Astrocyte (in vitro differentiated cells and primary cell): ENCODE results near the gene JOSD2. TPM values are rescaled to one million over a fixed set of nuclear protein-coding genes. Genes with fewer than 3 reads are reported as not detected.

Experiments
- DNase-seq: peaks from one replicate; pipeline ENCODE4 v3.0.0-alpha.2; 2010; ENCODE audit warnings: low read depth
- FAIRE-seq: peaks from 2 replicates; lab custom pipeline; 2011; peaks lifted over from hg19 to GRCh38; lab: Jason Lieb, UNC
- H2AFZ ChIP-seq: 2 replicates; pipeline ENCODE4 v1.6.0; 2012; ENCODE audit warnings: low read depth, low read length, inconsistent platforms
- H3K27ac ChIP-seq: 2 replicates; pipeline ENCODE4 v1.5.1; 2011; ENCODE audit warnings: low read depth, low read length, inconsistent platforms
- H3K27me3 ChIP-seq: 2 replicates; pipeline ENCODE4 v1.6.0; 2011; ENCODE audit warnings: low read length, inconsistent platforms; ENCODE audit not compliant: insufficient read depth
- H3K36me3 ChIP-seq: 2 replicates; pipeline ENCODE4 v1.5.1; 2011; ENCODE audit warnings: low read length, inconsistent platforms; ENCODE audit not compliant: insufficient read depth
- H3K4me1 ChIP-seq: 2 replicates; pipeline ENCODE4 v1.5.1; 2011; ENCODE audit warnings: low read length, inconsistent platforms; ENCODE audit not compliant: insufficient read depth
- H3K4me2 ChIP-seq: 2 replicates; pipeline ENCODE4 v1.6.0; 2012; ENCODE audit warnings: low read length, inconsistent platforms
- H3K4me3 ChIP-seq: 2 replicates; pipeline ENCODE4 v1.5.1; 2011; ENCODE audit warnings: low read depth, mild to moderate bottlenecking, low read length, inconsistent platforms; ENCODE audit not compliant: insufficient read depth
- H3K79me2 ChIP-seq: 2 replicates; pipeline ENCODE4 v1.6.0; 2012; ENCODE audit warnings: mild to moderate bottlenecking, low read length, inconsistent platforms; ENCODE audit not compliant: insufficient read depth
- H3K9ac ChIP-seq: 2 replicates; pipeline ENCODE4 v1.6.0; 2012; ENCODE audit warnings: mild to moderate bottlenecking, low read length, inconsistent platforms
- H3K9me3 ChIP-seq: 2 replicates; pipeline ENCODE4 v1.5.1; 2012; ENCODE audit warnings: low read depth, mild to moderate bottlenecking, low read length, inconsistent platforms; ENCODE audit not compliant: insufficient read depth
- H4K20me1 ChIP-seq: 2 replicates; pipeline ENCODE4 v1.6.0; 2012; ENCODE audit warnings: low read length, inconsistent platforms; ENCODE audit not compliant: insufficient read depth
- H3K27ac Mint-ChIP-seq: one replicate; pipeline ENCODE4 v1.8.0; 2021; ENCODE audit warnings: mild to moderate bottlenecking, mixed read lengths; ENCODE audit not compliant: unreplicated experiment
- H3K27me3 Mint-ChIP-seq: one replicate; pipeline ENCODE4 v1.8.0; 2021; ENCODE audit warnings: low read depth, mixed read lengths; ENCODE audit not compliant: unreplicated experiment
- H3K36me3 Mint-ChIP-seq: one replicate; pipeline ENCODE4 v1.8.0; 2021; ENCODE audit warnings: low read depth, mixed read lengths; ENCODE audit not compliant: unreplicated experiment
- H3K4me1 Mint-ChIP-seq: one replicate; pipeline ENCODE4 v1.8.0; 2021; ENCODE audit warnings: low read depth, mixed read lengths; ENCODE audit not compliant: unreplicated experiment
- H3K4me3 Mint-ChIP-seq: one replicate; pipeline ENCODE4 v1.8.0; 2021; ENCODE audit warnings: mild to moderate bottlenecking, moderate library complexity, mixed read lengths; ENCODE audit not compliant: unreplicated experiment
- H3K9me3 Mint-ChIP-seq: one replicate; pipeline ENCODE4 v1.8.0; 2021; ENCODE audit warnings: mild to moderate bottlenecking, mixed read lengths; ENCODE audit not compliant: unreplicated experiment
- EZH2 ChIP-seq: IDR thresholded peaks from 2 replicates; pipeline ENCODE4 v1.6.1; 2012; ENCODE audit warnings: mild to moderate bottlenecking, low read length, inconsistent platforms; ENCODE audit not compliant: insufficient read depth
- total RNA-seq: library from RNA; stranded (reverse); gene quantifications from 2 replicates; pipeline ENCODE4 v1.2.1, GENCODE V29; 2021
- TF ChIP-seq, protein P1 (sequence below): IDR thresholded peaks from 2 replicates; pipeline ENCODE4 v1.5.1; 2011; ENCODE audit warnings: low read depth, mild to moderate bottlenecking, inconsistent platforms, low read length, moderate library complexity; ENCODE audit not compliant: insufficient read depth

The JOSD2 gene
- total RNA-seq, 1 donor from 2014 or later = not detected

DNA sequence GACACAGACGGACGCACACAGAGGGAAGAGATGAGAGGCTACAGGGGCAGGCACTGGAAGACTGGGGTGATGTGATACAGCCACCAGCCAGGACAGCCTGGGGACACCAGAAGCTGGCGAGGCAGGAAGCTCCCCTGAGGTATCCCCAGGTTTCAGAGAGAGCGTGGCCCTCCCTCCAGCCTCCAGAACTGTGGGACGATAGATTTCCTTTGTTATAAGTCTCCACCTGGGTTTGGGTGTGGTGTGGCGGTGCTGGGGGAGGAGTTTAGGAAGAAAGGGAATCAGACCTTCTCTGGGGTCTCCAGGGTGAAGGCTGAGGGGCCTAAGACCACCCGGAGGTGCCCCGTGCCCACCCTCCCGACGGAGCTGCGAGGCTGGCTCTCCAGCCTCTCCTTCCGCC is 5.5 kb upstream of the JOSD2 start:
- Mint-ChIP-seq H3K27ac (no peak overlapping the region), H3K4me3 (no peak overlapping the region), H3K27me3 (no peaks in the 10 kb centered on the region), H3K4me1 (no peaks in the 10 kb centered on the region), H3K9me3 (peaks cover 9% of the 10 kb centered on the region), H3K36me3 (no peaks in the 10 kb centered on the region)
- Histone ChIP-seq H4K20me1 (no peaks in the 10 kb centered on the region), H3K4me1 (no peaks in the 10 kb centered on the region), H3K9ac (no peak overlapping the region), H2AFZ (no peak overlapping the region), H3K4me2 (no peak overlapping the region), H3K79me2 (no peaks in the 10 kb centered on the region), H3K4me3 (no peak overlapping the region), H3K9me3 (peaks cover 4% of the 10 kb centered on the region), H3K27ac (no peak overlapping the region), H3K27me3 (no peaks in the 10 kb centered on the region), H3K36me3 (no peaks in the 10 kb centered on the region)
- FAIRE-seq (no peak), DNase-seq (no peak)
- TF ChIP-seq, protein P1, sequence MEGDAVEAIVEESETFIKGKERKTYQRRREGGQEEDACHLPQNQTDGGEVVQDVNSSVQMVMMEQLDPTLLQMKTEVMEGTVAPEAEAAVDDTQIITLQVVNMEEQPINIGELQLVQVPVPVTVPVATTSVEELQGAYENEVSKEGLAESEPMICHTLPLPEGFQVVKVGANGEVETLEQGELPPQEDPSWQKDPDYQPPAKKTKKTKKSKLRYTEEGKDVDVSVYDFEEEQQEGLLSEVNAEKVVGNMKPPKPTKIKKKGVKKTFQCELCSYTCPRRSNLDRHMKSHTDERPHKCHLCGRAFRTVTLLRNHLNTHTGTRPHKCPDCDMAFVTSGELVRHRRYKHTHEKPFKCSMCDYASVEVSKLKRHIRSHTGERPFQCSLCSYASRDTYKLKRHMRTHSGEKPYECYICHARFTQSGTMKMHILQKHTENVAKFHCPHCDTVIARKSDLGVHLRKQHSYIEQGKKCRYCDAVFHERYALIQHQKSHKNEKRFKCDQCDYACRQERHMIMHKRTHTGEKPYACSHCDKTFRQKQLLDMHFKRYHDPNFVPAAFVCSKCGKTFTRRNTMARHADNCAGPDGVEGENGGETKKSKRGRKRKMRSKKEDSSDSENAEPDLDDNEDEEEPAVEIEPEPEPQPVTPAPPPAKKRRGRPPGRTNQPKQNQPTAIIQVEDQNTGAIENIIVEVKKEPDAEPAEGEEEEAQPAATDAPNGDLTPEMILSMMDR = no peak
- TF ChIP-seq EZH2 = no peak

DNA sequence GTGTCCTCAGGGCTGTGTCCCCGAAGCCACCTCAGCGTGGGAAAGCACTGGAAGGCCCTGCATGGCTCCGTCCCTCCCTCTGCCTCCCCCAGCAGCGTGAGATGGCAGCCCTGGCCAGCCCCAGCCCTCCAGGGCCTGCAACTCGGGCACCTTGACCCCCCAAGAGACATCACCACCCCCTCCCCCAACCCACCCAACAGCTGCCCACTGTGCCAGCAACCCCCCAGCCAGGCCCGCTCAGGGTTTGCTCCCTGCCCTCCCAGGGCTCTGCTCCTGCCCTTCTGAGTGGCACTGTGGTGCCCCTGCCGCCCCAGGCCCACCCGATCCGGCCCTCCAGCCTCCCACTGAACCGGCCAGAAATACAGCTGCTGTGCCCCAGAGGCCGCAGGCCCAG is 4.2 kb upstream of the JOSD2 start:
- H3K4me2 ChIP-seq = no peak overlapping the region
- H3K9ac ChIP-seq = no peak overlapping the region
- H3K9me3 Mint-ChIP-seq = peaks cover 13% of the 10 kb centered on the region
- no peaks in the 10 kb centered on the region for H3K4me1 Mint-ChIP-seq
- no peak for TF ChIP-seq EZH2
- TF ChIP-seq, protein P1 = no peak
- no peak for DNase-seq
- H3K27me3 ChIP-seq = no peaks in the 10 kb centered on the region
- no peak for FAIRE-seq
- H3K79me2 ChIP-seq = peaks cover 7% of the 10 kb centered on the region
- H3K4me3 Mint-ChIP-seq = no peak overlapping the region
- no peak overlapping the region for H3K4me3 ChIP-seq
- no peak overlapping the region for H3K27ac Mint-ChIP-seq
- no peaks in the 10 kb centered on the region for H3K36me3 ChIP-seq
- H3K9me3 ChIP-seq = peaks cover 4% of the 10 kb centered on the region
- H3K36me3 Mint-ChIP-seq = no peaks in the 10 kb centered on the region
- no peak overlapping the region for H2AFZ ChIP-seq
- peaks cover 2% of the 10 kb centered on the region for H3K4me1 ChIP-seq
- no peak overlapping the region for H3K27ac ChIP-seq
- H4K20me1 ChIP-seq = no peaks in the 10 kb centered on the region
- H3K27me3 Mint-ChIP-seq = no peaks in the 10 kb centered on the region

DNA sequence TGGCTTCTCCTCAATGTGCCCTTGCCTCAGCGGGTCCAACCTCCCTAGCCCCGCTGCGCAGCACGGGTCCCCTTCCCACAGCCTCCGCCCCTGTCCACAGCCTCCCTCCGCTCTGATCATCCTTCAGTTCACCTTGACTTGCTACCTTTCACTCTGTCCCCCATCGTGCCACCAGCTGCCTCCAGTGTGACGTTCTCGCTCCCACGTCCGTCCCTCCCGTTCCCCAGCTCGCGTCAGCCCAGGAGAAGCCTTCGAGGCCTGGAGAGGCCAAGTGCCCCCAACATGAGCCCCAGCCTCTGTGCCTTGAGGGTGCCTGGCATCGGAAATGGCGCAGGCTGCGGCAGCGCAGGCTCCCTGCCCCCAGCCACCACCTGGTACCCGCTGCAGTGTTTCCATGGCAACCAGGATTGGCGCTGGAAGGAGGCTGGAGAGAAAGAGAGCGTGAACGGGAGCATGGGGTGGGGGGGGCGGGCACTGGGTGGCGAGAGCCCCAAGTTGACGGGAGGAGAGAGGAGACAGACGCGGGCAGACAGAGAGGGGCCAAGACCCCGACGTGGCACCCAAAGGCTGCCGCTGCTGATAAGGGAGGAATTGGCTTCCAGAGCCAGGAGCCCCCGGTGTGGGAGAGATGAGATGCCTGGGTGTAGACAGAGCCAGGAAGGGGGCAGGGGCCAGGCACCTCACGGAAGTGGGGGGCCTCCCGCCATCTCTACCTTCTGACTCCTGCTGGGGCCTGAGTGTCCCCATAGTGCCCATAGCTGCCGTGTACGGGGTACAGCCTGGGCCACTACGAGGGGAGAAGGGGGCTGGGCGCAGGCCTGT is 3.6 kb upstream of the JOSD2 start:
- Histone ChIP-seq H3K9me3 (peaks cover 4% of the 10 kb centered on the region), H3K4me3 (no peak overlapping the region), H3K27me3 (no peaks in the 10 kb centered on the region), H3K36me3 (no peaks in the 10 kb centered on the region), H3K27ac (no peak overlapping the region), H4K20me1 (no peaks in the 10 kb centered on the region), H2AFZ (peak overlapping the region; percentile 18), H3K79me2 (peaks cover 9% of the 10 kb centered on the region), H3K9ac (no peak overlapping the region), H3K4me1 (peaks cover 4% of the 10 kb centered on the region), H3K4me2 (no peak overlapping the region)
- H3K27me3 Mint-ChIP-seq = no peaks in the 10 kb centered on the region
- FAIRE-seq = no peak
- DNase-seq = no peak
- H3K27ac Mint-ChIP-seq = no peak overlapping the region
- no peak overlapping the region for H3K4me3 Mint-ChIP-seq
- H3K4me1 Mint-ChIP-seq = no peaks in the 10 kb centered on the region
- H3K36me3 Mint-ChIP-seq = no peaks in the 10 kb centered on the region
- H3K9me3 Mint-ChIP-seq = peaks cover 13% of the 10 kb centered on the region
- no peak for TF ChIP-seq EZH2
- TF ChIP-seq, protein P1 = no peak
